ENCODE data around the gene CHD8. TPM values are rescaled to one million over a fixed set of nuclear protein-coding genes. Genes with fewer than 3 reads are reported as not detected.
"Not testable (repeated sequence)": the region's sequence is repeated elsewhere in the genome, so short reads cannot be mapped to it uniquely, and the experiment has no call there.

Gene CHD8
- total RNA-seq, 2 donors from 2014 or later = 118 to 147 TPM

GRCh38 chr14:21379338-21379737, 76.6 kb downstream of the CHD8 start:
- peaks cover 9% of the 10 kb centered on the region for H3K36me3 Mint-ChIP-seq
- no peak for DNase-seq (ENCODE audit: low spot score)
- H3K27me3 Mint-ChIP-seq = no peaks in the 10 kb centered on the region
- H3K4me3 Mint-ChIP-seq = no peak overlapping the region
- ATAC-seq = no peak
- H3K9me3 Mint-ChIP-seq = no peaks in the 10 kb centered on the region
- peaks cover 15 to 16% of the 10 kb centered on the region in 2 donors for H3K4me1 Mint-ChIP-seq (ENCODE audit: low read depth in 2 of 2)
- H3K27ac Mint-ChIP-seq = no peak overlapping the region

DNA sequence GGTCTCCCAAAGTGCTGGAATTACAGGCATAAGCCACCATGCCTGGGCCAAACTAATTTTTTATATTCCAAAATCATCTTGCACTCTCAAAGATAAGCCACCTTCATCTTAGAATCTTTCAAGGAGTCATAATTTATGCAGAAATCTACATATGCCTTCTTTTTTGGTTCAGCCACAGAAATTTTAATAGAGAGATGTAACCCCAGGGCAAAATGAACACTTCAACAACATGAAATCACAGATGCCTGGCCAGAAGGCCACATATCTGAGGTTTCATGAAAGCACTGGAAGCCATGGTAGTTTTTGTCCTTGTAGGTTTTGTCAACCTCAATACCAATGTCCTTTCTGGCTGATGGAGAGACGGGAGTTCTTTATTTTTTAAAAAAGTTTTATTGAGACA, 81.9 kb downstream of the CHD8 start:
- H3K9me3 Mint-ChIP-seq = no peaks in the 10 kb centered on the region
- no peak overlapping the region for H3K27ac Mint-ChIP-seq
- no peak overlapping the region for H3K4me3 Mint-ChIP-seq
- peaks cover 7 to 10% of the 10 kb centered on the region in 2 donors for H3K4me1 Mint-ChIP-seq (ENCODE audit: low read depth in 2 of 2)
- DNase-seq (ENCODE audit: low spot score) = no peak
- no peaks in the 10 kb centered on the region for H3K27me3 Mint-ChIP-seq
- no peak for ATAC-seq
- peaks cover 17% of the 10 kb centered on the region for H3K36me3 Mint-ChIP-seq

DNA sequence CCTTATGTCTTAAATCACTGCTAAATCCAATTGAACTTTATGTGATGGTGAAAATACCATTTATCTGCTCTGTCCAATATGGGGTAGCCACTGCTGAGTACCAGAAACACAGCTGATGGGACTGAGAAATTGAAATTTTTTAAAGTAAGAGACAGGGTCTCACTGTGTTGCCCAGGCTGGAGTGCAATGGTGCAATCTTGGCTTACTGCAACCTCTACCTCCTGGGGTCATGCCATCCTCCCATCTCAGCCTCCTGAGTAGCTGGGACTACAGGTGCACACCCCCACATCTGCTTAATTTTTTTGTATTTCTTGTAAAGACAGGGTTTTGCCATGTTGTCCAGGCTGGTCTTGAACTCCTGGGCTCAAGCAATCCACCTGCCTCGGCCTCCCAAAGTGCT, 83.1 kb downstream of the CHD8 start:
- not testable (repeated sequence) for DNase-seq (ENCODE audit: low spot score); H3K27me3 Mint-ChIP-seq; H3K4me3 Mint-ChIP-seq; H3K9me3 Mint-ChIP-seq; H3K27ac Mint-ChIP-seq; ATAC-seq
- peaks cover 7 to 10% of the 10 kb centered on the region in 2 donors for H3K4me1 Mint-ChIP-seq (ENCODE audit: low read depth in 2 of 2)
- peaks cover 29% of the 10 kb centered on the region for H3K36me3 Mint-ChIP-seq

GRCh38 chr14:21369949-21370679, 85.8 kb downstream of the CHD8 start:
- Mint-ChIP-seq H3K4me1 (ENCODE audit: low read depth in 2 of 2) (peaks cover 8 to 10% of the 10 kb centered on the region in 2 donors), H3K4me3 (no peak overlapping the region), H3K27me3 (no peaks in the 10 kb centered on the region), H3K9me3 (no peaks in the 10 kb centered on the region), H3K27ac (no peak overlapping the region), H3K36me3 (peaks cover 38% of the 10 kb centered on the region)
- ATAC-seq (no peak), DNase-seq (ENCODE audit: low spot score) (no peak)

GRCh38 chr14:21367582-21368144, 88.3 kb downstream of the CHD8 start:
- Mint-ChIP-seq H3K4me1 (ENCODE audit: low read depth in 2 of 2) (peaks cover 10% of the 10 kb centered on the region in 2 donors), H3K9me3 (no peaks in the 10 kb centered on the region), H3K36me3 (peaks cover 49% of the 10 kb centered on the region), H3K27ac (no peak overlapping the region), H3K4me3 (no peak overlapping the region), H3K27me3 (no peaks in the 10 kb centered on the region)
- no peak for DNase-seq (ENCODE audit: low spot score)
- ATAC-seq = no peak

GRCh38 chr14:21356511-21356910, 99.4 kb downstream of the CHD8 start:
- Mint-ChIP-seq H3K4me3 (no peak overlapping the region), H3K27me3 (no peaks in the 10 kb centered on the region), H3K4me1 (ENCODE audit: low read depth in 2 of 2) (peaks cover 0 to 6% of the 10 kb centered on the region in 2 donors), H3K36me3 (peaks cover 60% of the 10 kb centered on the region), H3K27ac (no peak overlapping the region), H3K9me3 (no peaks in the 10 kb centered on the region)
- no peak for DNase-seq (ENCODE audit: low spot score)
- ATAC-seq = no peak

DNA sequence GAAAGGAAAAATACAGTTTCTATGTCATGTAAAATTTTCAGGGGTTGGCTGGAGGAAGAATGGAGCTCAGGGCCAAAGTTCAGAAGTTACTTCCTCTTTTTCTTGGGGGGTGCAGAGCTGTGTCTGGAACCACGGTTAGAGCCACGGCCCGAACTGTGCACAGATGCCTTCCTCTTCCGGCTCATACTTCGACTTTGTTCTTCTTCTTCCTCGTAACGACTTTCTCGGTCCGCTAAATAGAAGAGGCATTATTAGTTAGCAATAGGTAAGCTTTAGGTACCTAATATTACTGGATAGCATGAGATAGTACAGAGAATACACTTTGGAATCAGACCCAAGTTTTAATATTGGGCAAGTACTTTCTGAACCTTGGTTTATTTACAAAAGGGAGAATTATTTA, 103.3 kb downstream of the CHD8 start:
- Mint-ChIP-seq H3K9me3 (no peaks in the 10 kb centered on the region), H3K36me3 (peaks cover 44% of the 10 kb centered on the region)

DNA sequence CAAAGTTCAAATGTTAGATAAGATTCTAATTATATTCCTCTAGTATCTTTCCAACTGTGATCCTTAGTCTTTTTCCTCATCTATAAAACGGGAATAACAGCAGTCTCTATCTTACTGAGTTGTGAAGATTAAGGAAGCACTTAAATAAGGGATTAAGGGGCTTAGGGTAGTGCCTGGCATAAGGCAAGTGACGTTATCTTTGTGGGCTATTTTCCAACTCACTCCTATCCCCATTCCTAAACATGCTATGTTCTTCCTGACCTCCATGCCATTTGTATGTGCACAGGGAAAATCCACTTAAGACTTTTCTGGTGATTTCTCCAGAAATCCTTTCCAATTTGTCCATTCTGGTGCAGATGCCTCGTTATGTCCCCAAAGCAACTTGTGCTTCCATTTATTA, 105.4 kb downstream of the CHD8 start:
- Mint-ChIP-seq H3K4me3 (no peak overlapping the region), H3K9me3 (no peaks in the 10 kb centered on the region), H3K4me1 (ENCODE audit: low read depth in 2 of 2) (peaks cover 0 to 2% of the 10 kb centered on the region in 2 donors), H3K36me3 (peaks cover 37% of the 10 kb centered on the region), H3K27ac (peak overlapping the region in 1 of 2 donors; percentile 3), H3K27me3 (no peaks in the 10 kb centered on the region)
- DNase-seq (ENCODE audit: low spot score) (no peak), ATAC-seq (no peak)

More for the DNA sequence above, 103.3 kb downstream of the CHD8 start:
- ATAC-seq (no peak), DNase-seq (ENCODE audit: low spot score) (no peak)
- peak overlapping the region in 1 of 2 donors; percentile 44 for H3K27ac Mint-ChIP-seq
- peaks cover 0 to 6% of the 10 kb centered on the region in 2 donors for H3K4me1 Mint-ChIP-seq (ENCODE audit: low read depth in 2 of 2)
- H3K27me3 Mint-ChIP-seq = no peaks in the 10 kb centered on the region
- no peak overlapping the region for H3K4me3 Mint-ChIP-seq

- Mint-ChIP-seq H3K27me3 (no peaks in the 10 kb centered on the region), H3K9me3 (no peaks in the 10 kb centered on the region), H3K36me3 (peaks cover 13% of the 10 kb centered on the region), H3K4me1 (ENCODE audit: low read depth in 2 of 2) (no peaks in the 10 kb centered on the region), H3K4me3 (no peak overlapping the region), H3K27ac (no peak overlapping the region)
- ATAC-seq = no peak
- no peak for DNase-seq (ENCODE audit: low spot score)
Observed at GRCh38 chr14:21347201-21347600, 108.7 kb downstream of the CHD8 start.

DNA sequence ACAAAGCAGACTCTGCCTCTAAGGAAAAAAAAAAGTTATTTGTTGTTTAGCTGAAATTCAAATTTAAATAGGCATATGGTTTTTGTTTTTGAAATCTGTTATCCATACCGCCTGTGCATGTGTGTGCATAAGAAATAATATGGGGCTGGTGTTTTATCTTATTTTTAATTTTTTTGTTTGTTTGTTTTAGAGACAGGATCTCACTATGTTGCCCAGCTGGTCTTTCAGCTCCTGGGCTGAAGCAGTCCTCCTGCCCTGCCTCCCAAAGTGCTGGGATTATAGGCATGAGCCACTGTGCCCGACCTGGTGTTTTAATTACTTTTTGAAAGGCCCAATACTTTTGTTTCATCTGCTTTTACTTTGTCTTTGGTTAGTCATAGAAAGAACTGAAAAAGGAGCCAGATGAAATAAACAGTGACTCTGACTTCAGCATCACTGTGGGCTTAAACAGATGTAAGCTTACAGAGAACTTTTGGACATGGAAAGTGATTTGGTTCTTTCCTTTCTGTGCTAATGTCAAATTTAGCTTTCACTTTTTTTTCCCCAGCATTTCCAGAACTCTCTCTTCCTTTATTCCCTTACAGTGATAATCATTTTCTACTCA, 109.3 kb downstream of the CHD8 start:
- peaks cover 7% of the 10 kb centered on the region for H3K36me3 Mint-ChIP-seq
- H3K9me3 Mint-ChIP-seq = no peaks in the 10 kb centered on the region
- no peak for ATAC-seq
- no peak for DNase-seq (ENCODE audit: low spot score)
- H3K27ac Mint-ChIP-seq = no peak overlapping the region
- H3K27me3 Mint-ChIP-seq = no peaks in the 10 kb centered on the region
- no peak overlapping the region for H3K4me3 Mint-ChIP-seq
- no peaks in the 10 kb centered on the region for H3K4me1 Mint-ChIP-seq (ENCODE audit: low read depth in 2 of 2)

DNA sequence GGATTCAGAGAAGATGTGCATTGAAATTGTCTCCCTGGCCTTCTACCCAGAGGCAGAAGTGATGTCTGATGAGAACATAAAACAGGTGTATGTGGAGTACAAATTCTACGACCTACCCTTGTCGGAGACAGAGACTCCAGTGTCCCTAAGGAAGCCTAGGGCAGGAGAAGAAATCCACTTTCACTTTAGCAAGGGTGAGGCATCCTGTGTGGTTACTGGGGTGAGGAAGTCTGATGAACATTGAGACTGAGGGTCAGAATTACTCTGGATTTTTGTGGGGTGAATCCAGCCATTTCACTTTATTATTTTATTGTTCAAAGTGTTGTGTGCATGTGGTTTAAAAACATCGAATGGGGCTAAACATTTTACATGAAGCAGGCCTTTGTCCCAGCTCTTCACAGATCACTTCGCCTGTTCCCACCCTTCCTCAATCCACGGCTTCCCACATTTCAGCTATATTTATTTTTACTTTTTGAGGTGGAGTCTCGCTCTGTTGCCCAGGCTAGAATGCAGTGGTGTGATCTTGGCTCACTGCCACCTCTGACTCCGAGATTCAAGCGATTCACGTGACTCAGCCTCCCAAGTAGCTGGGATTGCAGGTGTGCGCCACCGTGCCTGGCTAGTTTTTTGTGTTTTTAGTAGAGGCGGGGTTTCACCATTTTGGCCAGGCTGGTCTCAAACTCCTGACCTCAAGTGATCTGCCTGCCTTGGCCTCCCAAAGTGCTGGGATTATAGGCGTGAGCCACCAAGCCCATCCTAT, 112.7 kb downstream of the CHD8 start:
- Mint-ChIP-seq H3K27me3 (peaks cover 2 to 5% of the 10 kb centered on the region in 2 donors), H3K4me1 (ENCODE audit: low read depth in 2 of 2) (no peaks in the 10 kb centered on the region), H3K27ac (no peak overlapping the region), H3K4me3 (no peak overlapping the region), H3K9me3 (no peaks in the 10 kb centered on the region), H3K36me3 (no peaks in the 10 kb centered on the region)
- no peak for DNase-seq (ENCODE audit: low spot score)
- ATAC-seq = no peak
